ES-I3 (cell line): ENCODE results near the gene AATF.

Experiments used
- H3K36me3 ChIP-seq: 2 replicates; pipeline ENCODE4 v1.6.1; 2013; ENCODE audit warnings: mild to moderate bottlenecking, low read length, control low read depth, moderate library complexity; ENCODE audit not compliant: insufficient read depth
- H3K4me1 ChIP-seq: 2 replicates; pipeline ENCODE4 v1.6.1; 2013; ENCODE audit warnings: mild to moderate bottlenecking, control low read depth, low read length; ENCODE audit not compliant: insufficient read depth
- H3K9ac ChIP-seq: 2 replicates; pipeline ENCODE4 v1.6.1; 2013; ENCODE audit warnings: low read depth, mild to moderate bottlenecking, low read length, moderate library complexity
- H3K9me3 ChIP-seq: 2 replicates; pipeline ENCODE4 v1.6.1; 2013; ENCODE audit warnings: mild to moderate bottlenecking, low read length, moderate library complexity; ENCODE audit not compliant: control insufficient read depth, insufficient read depth

Gene AATF

GRCh38 chr17:36972905-36973304 lies 24.2 kb downstream of the AATF start:
- Histone ChIP-seq H3K36me3 (peaks cover 5% of the 10 kb centered on the region), H3K4me1 (peaks cover 3% of the 10 kb centered on the region), H3K9me3 (0 out of 2 replicates have a peak, but pooled peaks cover 3% of the 10 kb centered on the region), H3K9ac (no peak overlapping the region)

DNA sequence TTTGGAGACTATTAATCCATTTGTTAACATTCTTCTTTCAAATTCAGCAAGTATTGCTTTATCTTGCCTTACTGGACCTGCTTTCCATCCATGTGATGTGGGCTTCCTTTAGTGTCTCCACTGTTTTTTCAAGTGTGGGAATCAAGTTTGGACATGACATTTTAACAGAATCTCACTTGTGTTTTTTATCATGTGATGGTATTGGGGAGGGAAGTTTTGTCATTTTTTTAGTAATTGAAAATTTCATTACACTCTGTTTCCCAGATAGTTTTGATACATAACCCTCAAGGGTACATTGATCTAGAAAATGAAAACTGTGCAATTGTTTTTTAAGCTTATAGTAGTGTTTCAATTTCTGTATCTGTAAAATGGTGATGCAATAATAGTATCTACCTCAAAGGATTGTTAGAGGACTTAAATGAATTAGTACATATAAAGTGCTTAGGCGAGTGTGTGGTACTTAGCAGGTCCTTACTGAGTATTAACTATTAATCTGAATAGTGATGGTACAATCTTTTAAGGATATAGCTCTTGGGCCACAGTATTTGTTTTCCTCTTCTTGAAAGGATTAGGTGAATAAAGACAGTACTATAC lies 27.3 kb downstream of the AATF start:
- no peaks in the 10 kb centered on the region for H3K9me3 ChIP-seq
- H3K4me1 ChIP-seq, result peaks cover 3% of the 10 kb centered on the region
- H3K36me3 ChIP-seq, result no peaks in the 10 kb centered on the region
- no peak overlapping the region for H3K9ac ChIP-seq

- Histone ChIP-seq H3K4me1 (peaks cover 3% of the 10 kb centered on the region), H3K9ac (no peak overlapping the region), H3K36me3 (no peaks in the 10 kb centered on the region)
Measured at GRCh38 chr17:36977066-36977465, 28.3 kb downstream of the AATF start.

GRCh38 chr17:36977568-36977967 lies 28.8 kb downstream of the AATF start:
- Histone ChIP-seq H3K9me3 (no peaks in the 10 kb centered on the region), H3K4me1 (peaks cover 3% of the 10 kb centered on the region), H3K9ac (no peak overlapping the region), H3K36me3 (no peaks in the 10 kb centered on the region)

More at GRCh38 chr17:36977066-36977465, 28.3 kb downstream of the AATF start:
- no peaks in the 10 kb centered on the region for H3K9me3 ChIP-seq

- H3K9me3 ChIP-seq, result no peaks in the 10 kb centered on the region
- H3K36me3 ChIP-seq, result no peaks in the 10 kb centered on the region
- no peak overlapping the region for H3K9ac ChIP-seq
- H3K4me1 ChIP-seq, result no peaks in the 10 kb centered on the region; the same call in 1 of the 2 replicates
Measured at GRCh38 chr17:36978810-36979564, 30.2 kb downstream of the AATF start.

GRCh38 chr17:36979565-36979941 lies 30.8 kb downstream of the AATF start:
- Histone ChIP-seq H3K4me1 (no peaks in the 10 kb centered on the region; the same call in 1 of the 2 replicates), H3K9me3 (no peaks in the 10 kb centered on the region), H3K36me3 (no peaks in the 10 kb centered on the region), H3K9ac (no peak overlapping the region)

DNA sequence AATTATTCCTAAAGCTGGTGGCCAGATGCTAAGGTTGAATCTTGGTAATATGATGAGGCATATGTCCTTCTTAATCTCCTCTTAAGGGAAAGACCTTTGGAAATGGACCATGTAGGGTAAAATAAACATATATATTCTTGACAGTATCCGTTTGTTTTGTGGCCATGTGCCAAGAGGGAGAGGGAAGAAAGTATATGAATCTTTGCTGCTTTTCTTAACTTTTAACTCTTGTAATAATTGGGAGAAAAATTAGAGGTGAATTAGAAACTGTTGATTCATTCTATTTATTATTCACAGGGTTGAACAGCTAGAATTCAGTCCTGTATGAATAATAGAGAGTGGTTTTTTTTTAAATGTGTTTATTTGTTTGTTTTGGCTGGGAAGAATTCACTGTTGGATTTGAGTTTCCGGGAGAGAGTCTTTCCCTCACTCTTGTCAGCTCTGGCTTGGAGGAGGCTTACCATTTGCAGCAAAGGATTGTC lies 31.6 kb downstream of the AATF start:
- no peaks in the 10 kb centered on the region for H3K9me3 ChIP-seq
- H3K9ac ChIP-seq, result no peak overlapping the region
- H3K36me3 ChIP-seq, result no peaks in the 10 kb centered on the region
- no peaks in the 10 kb centered on the region; the same call in 1 of the 2 replicates for H3K4me1 ChIP-seq

DNA sequence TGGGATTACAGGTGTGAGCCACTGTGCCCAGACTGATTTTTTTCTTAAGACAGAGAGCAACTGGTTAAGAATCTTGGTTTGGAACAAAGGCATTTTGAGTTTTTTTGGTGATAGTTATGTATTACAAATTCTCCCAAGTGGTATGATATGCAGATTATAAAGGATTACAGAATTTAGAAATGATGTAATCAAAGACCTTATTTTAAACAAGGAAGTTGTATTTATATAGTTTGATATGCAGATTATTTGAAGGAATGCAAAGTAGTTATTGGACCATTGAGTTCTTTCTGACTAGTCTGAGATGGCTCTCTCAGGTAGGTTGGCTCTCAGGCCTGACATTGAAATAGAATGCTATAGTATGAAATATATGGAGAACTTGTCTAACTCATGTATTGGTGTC lies 34.9 kb downstream of the AATF start:
- Histone ChIP-seq H3K9ac (no peak overlapping the region), H3K9me3 (no peaks in the 10 kb centered on the region), H3K36me3 (no peaks in the 10 kb centered on the region), H3K4me1 (no peaks in the 10 kb centered on the region)

DNA sequence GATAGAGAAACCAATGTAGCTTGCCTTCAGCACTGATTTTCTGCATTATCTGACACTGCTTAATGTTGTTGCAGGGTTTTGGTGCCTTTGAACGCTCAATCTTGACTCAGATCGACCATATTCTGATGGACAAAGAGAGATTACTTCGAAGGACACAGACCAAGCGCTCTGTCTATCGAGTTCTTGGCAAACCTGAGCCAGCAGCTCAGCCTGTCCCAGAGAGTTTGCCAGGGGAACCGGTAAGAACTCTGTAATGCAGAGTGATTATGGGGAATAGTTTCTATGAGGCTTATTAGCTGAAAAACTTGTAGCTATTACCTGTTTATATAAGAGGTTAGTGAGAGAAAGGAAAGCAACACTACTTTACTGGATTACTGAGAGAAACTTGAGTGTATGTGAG lies 40.4 kb downstream of the AATF start:
- Histone ChIP-seq H3K36me3 (0 out of 2 replicates have a peak, but pooled peaks cover 4% of the 10 kb centered on the region), H3K9ac (no peak overlapping the region), H3K4me1 (no peaks in the 10 kb centered on the region), H3K9me3 (no peaks in the 10 kb centered on the region)

DNA sequence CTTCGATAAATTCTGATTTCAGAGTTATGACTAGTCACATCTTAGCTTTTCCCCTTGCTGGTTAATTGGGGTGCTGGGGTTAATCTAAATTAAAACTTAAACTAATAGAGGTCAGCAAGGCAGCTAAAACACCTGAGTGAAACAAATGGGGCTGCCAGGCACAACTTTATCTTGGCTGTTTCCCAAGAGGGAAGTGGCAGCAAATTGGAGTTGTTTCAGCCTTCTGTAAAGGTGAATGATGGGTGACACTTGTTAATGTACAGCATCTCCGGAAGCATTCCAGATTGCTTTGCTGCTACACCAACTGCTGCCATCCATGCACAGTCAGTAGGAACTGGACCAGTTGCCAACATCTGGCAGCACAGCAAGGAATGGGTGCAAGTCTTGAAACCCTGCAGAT lies 43.9 kb downstream of the AATF start:
- no peaks in the 10 kb centered on the region for H3K9me3 ChIP-seq
- H3K9ac ChIP-seq, result no peak overlapping the region
- no peaks in the 10 kb centered on the region for H3K4me1 ChIP-seq
- H3K36me3 ChIP-seq, result peaks cover 9% of the 10 kb centered on the region; the same call in 1 of the 2 replicates

GRCh38 chr17:36993227-36993626 lies 44.5 kb downstream of the AATF start:
- Histone ChIP-seq H3K9ac (no peak overlapping the region), H3K9me3 (no peaks in the 10 kb centered on the region), H3K4me1 (no peaks in the 10 kb centered on the region), H3K36me3 (peaks cover 9% of the 10 kb centered on the region; the same call in 1 of the 2 replicates)

- H3K4me1 ChIP-seq, result no peaks in the 10 kb centered on the region
- H3K36me3 ChIP-seq, result peaks cover 5% of the 10 kb centered on the region; the same call in 1 of the 2 replicates
- H3K9me3 ChIP-seq, result no peaks in the 10 kb centered on the region
- no peak overlapping the region for H3K9ac ChIP-seq
Measured at GRCh38 chr17:36994438-36994837, 45.7 kb downstream of the AATF start.

GRCh38 chr17:36999471-36999870 lies 50.7 kb downstream of the AATF start:
- H3K9me3 ChIP-seq, result no peaks in the 10 kb centered on the region
- peaks cover 5% of the 10 kb centered on the region; the same call in 1 of the 2 replicates for H3K36me3 ChIP-seq
- no peaks in the 10 kb centered on the region for H3K4me1 ChIP-seq
- H3K9ac ChIP-seq, result no peak overlapping the region

DNA sequence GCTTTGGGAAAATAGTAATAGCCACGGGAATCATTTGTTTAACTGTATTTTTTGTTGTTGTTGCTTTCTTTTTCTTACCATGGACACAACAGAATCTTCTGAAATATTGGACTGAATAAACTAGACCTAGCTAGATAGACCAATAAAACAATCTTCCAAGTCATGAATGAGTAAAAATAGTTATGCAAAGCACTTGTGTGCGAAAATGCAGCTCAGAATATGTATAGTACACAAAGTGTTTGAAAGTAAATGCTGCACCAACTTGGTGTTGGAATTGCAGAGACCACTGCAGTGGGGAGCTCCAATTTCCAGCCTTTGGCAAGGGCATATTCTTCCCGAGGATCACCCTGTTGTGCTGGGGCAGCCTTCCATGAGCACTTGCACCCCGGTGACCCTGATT lies 68.0 kb downstream of the AATF start:
- no peaks in the 10 kb centered on the region for H3K9me3 ChIP-seq
- H3K4me1 ChIP-seq, result no peaks in the 10 kb centered on the region; the same call in 1 of the 2 replicates
- H3K36me3 ChIP-seq, result no peaks in the 10 kb centered on the region
- H3K9ac ChIP-seq, result no peak overlapping the region

GRCh38 chr17:37017404-37017803 lies 68.7 kb downstream of the AATF start:
- H3K9me3 ChIP-seq, result no peaks in the 10 kb centered on the region
- no peaks in the 10 kb centered on the region for H3K36me3 ChIP-seq
- no peak overlapping the region for H3K9ac ChIP-seq
- no peaks in the 10 kb centered on the region; the same call in 1 of the 2 replicates for H3K4me1 ChIP-seq
